HL-60/S4 (cell line): Measurements from ENCODE around the gene AKR1C1.
"Not testable (repeated sequence)": the region's sequence is repeated elsewhere in the genome, so short reads cannot be mapped to it uniquely, and the experiment has no call there.

Experiments
- in situ Hi-C: fragments of 300-500 bp; cut with MboI; formaldehyde crosslinking; loops from 2 replicates; pipeline ENCODE4 v1.14.3; 2022; ENCODE audit warnings: low sequenced_read_pairs

Gene AKR1C1

DNA sequence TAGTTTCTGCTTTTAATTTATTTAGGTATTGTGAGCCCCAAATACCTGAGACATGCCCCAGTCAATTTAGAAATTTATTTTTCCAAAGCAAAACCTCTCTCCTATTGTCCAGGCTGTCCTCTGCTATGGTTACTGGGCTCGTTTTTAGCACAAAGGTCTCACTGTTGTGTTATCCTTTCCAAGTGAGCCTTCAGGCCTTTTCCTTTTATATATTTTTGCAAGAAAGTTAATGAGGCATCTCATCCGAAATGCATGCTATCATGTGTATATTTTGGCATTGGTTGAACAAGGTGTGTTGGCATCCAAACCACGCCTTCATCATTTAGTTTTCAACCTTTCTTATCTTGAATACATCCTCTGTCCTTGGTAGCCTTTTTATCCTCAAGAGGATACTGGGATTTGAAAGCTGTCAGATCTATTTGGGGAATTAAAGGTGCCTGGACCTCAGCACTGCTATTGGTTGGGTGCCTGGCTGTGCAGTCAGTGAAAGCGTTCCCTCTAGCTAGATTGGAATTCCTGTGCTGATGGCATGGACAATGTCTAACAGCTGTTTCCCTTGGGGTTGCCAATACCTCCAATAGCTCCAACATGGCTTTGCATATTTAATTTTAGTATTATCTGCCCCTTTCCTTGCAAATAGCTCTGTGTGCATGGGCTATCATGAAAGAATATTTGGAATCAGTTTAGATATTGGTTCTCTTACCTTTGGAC, 51.1 kb downstream of the AKR1C1 start:
- in situ Hi-C loops: not testable (repeated sequence)

GRCh38 chr10:5014936-5015335, 51.7 kb downstream of the AKR1C1 start:
- in situ Hi-C loops: no loop called here

DNA sequence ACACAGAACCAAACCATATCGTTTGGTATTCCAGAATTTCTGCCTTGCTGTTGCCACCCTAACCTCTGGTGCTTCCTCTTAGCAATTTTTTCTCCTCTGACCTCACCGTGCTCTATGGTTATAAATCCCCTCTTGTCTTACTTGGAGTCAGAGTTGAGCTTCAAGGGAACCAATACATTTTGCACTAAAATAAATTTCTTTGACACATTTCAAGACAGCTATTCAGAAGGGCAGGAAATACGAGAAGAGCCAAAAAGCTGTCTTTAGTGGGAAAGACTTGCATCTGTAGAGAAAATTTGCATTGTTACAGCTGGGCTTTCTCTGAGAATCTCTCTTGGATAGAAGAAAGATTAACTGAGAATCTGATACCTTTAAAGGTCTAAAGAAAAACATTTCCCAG, 54.9 kb downstream of the AKR1C1 start:
- in situ Hi-C loops: no loop called here

GRCh38 chr10:5018671-5019277, 55.6 kb downstream of the AKR1C1 start:
- in situ Hi-C loops: not testable (repeated sequence)

GRCh38 chr10:5019770-5020612, 56.8 kb downstream of the AKR1C1 start:
- in situ Hi-C loops: not testable (repeated sequence)

- in situ Hi-C loops: not testable (repeated sequence)
These were observed 58.5 kb downstream of the AKR1C1 start for GRCh38 chr10:5021624-5022290.

DNA sequence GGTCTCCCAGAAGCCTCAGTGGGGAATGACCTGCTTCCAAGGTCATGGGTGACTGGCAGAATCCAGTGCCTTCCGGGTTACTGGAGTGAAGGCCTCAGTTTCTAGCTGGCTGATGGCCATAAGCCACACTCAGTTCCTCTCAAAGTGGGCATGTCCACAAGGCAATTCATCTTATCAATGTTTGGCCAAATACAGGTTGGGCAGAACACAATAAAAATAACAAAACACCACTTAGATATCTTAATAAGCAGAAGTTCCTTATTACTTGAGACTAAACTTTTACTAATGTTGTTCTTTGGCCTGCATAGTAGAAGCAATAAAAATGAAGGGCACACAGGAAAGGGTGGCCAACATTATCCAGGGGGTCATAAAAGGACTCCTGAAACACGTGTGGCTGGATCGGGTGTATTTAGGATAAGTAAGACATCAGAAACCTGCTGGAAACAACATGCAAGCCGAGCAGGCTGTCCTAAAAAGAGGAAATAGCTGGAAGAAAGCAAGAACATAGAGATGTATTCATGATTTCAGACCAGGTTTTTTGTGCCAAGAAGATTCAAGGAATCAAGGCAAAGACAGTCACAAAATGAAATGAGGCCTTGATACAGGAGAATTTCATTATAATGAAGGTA, 60.1 kb downstream of the AKR1C1 start:
- in situ Hi-C loops: no loop called here

GRCh38 chr10:5025461-5025881, 62.3 kb downstream of the AKR1C1 start:
- in situ Hi-C loops: not testable (repeated sequence)

DNA sequence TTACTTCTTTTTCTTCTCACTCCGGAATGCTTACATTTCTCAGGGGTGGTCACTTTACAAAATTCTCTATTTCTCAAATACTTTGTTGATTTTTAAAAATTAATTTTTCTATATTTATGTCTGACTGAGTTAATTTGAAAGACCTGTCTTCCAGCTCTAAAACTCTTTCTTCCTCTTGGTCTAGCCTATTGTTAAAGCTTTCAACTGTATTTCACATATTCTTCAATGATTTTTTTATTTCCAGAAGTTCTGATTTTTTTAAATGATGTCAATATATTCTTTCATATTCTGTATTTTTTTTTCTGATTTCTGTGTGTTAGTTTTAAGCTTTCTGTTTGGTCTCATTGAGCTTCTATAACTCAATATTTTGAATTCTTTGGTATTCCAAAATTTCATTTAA, 67.8 kb downstream of the AKR1C1 start:
- in situ Hi-C loops: no loop called here

DNA sequence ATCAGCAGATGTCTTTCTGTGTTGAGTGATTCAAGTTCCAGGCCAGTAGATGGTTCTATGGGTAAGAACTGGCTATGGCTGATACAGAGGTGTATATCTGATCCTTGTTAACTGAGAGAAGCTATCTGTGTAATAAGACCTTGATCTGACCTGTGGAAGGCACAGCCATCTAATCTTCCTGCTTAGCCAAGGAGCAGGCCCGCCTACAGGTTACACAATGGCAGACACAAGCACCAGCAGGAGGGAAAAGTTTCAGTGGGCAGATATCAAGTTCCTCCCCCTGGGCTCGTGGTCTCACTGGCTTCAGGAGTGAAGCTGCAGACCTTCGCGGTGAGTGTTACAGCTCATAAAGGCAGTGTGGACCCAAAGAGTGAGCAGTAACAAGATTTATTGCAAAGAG, 68.4 kb downstream of the AKR1C1 start:
- in situ Hi-C loops: not testable (repeated sequence)

GRCh38 chr10:5032444-5032843, 69.2 kb downstream of the AKR1C1 start:
- in situ Hi-C loops: not testable (repeated sequence)
